ENCODE data around the gene SLC4A5. TPM values are rescaled to one million over a fixed set of nuclear protein-coding genes. Genes with fewer than 3 reads are reported as not detected.
A peak's percentile ranks its signal among the peaks of the same experiment; 100 is the strongest.

SLC4A5 gene
- total and polyA plus RNA-seq, 2 of the 8 experiments (the other 6 are each of a cell fraction or from before 2014, with no cell fraction given), result 0.42 to 0.52 TPM

DNA sequence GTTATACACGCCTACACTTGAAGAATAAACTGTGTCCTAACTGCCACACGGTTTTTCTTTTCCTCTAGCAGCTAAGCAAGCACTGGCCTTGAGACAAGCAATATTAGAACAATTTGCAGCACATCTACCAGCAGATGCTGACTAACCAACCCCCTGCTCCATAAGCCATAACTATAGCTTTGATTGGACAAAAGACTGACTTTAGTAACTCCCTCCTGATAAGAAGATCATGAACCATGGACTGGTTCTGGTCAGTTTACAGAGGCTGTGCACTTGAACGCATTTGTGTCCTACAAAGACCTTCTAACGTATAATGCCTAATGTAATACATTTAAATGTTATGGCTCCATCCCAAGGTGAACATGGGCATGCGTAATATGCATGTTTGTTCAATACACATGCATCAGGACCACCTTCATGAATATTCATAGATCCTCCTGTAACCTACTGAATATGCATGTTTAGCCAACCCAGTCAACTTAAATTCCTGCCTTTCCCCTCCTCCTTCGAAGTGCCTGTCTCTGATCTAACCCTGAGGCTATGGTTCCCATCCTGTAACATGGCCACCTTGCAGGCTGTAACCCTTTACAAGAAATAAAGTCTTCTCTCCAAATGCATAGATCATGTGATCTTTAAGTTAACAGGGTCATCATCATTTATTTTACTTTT, 26.5 kb downstream of the SLC4A5 start (continued):
- no peak for TF ChIP-seq CHD1 (IDR thresholded peaks at IDR 0.05; ENCODE audit: low read depth, low read length)
- TF ChIP-seq, protein P1, sequence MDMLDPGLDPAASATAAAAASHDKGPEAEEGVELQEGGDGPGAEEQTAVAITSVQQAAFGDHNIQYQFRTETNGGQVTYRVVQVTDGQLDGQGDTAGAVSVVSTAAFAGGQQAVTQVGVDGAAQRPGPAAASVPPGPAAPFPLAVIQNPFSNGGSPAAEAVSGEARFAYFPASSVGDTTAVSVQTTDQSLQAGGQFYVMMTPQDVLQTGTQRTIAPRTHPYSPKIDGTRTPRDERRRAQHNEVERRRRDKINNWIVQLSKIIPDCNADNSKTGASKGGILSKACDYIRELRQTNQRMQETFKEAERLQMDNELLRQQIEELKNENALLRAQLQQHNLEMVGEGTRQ (IDR thresholded peaks at IDR 0.05; ENCODE audit: low read length), result no peak
- TF ChIP-seq POLR2AphosphoS5 (IDR thresholded peaks at IDR 0.05; ENCODE audit: low read depth, low read length), result no peak
- TF ChIP-seq, protein P2, sequence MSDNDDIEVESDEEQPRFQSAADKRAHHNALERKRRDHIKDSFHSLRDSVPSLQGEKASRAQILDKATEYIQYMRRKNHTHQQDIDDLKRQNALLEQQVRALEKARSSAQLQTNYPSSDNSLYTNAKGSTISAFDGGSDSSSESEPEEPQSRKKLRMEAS (IDR thresholded peaks at IDR 0.05), result no peak
- TF ChIP-seq TBP (IDR thresholded peaks at IDR 0.05; ENCODE audit: low read depth, low read length), result peak; percentile 44; the same call in 1 of the 2 replicates
- TF ChIP-seq POU5F1 (IDR thresholded peaks at IDR 0.05; ENCODE audit: low read depth, low read length), result peak; percentile 71; the same call in 1 of the 2 replicates
- no peak for TF ChIP-seq JUND (IDR thresholded peaks at IDR 0.05; ENCODE audit: low read length)

All from H1 (cell line).